Pons (tissue), 1 donor: ENCODE data around the gene DAB2IP.

Experiments
- DNase-seq: peaks from one replicate; pipeline ENCODE4 v3.0.0-alpha.2; 2016; ENCODE audit warnings: low spot score

The DAB2IP gene

DNA sequence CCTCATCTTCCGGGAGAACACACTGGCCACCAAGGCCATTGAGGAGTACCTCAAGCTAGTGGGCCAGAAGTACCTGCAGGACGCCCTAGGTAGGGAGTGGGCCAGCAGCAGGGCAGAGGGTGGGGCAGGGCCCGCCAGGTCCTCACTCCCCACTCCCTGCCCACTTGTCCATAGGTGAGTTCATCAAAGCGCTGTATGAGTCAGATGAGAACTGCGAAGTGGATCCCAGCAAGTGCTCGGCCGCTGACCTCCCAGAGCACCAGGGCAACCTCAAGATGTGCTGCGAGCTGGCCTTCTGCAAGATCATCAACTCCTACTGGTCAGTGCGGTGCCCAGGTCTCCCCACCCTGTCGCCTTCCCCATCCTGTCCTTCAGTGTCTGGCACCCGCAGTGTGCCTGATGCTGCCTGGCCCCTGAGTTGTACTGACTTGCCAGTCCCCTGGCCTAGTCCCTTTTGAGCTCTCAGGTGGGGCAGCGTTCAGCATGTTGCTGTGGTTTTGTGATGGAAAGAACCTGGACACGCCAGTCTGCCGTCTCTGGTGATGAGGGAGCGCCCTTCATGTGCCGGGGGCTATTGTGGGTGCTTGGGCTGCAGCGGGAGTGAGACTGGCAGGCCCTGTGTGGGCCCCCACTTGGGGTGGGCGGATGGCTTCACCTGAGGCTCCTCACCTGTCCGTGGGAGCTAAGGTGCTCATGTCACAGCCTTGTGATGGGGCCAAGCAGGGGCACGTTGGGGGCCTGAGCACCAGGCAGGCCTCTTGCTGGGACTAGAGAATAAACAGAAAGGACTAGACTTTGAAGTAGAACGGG is 112.3 kb downstream of the DAB2IP start:
- DNase-seq = no peak

DNA sequence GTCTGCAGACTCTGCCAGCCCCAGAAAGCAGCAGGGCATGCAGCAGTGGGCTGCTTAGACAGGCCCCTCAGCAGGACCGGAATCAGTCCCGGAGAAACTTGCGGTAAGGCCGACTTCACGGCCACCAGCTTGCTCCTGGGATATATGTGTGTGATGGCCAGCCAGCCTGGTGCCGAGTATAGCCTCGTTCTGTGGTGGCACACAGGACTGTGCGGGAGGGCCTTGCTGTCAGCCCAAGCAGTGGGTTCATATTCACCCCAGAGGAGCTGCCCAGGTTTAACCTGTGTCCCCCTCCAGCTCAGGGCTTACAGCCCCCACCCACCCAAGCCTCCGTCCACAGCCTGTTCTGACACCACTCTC is 112.9 kb downstream of the DAB2IP start:
- no peak for DNase-seq

DNA sequence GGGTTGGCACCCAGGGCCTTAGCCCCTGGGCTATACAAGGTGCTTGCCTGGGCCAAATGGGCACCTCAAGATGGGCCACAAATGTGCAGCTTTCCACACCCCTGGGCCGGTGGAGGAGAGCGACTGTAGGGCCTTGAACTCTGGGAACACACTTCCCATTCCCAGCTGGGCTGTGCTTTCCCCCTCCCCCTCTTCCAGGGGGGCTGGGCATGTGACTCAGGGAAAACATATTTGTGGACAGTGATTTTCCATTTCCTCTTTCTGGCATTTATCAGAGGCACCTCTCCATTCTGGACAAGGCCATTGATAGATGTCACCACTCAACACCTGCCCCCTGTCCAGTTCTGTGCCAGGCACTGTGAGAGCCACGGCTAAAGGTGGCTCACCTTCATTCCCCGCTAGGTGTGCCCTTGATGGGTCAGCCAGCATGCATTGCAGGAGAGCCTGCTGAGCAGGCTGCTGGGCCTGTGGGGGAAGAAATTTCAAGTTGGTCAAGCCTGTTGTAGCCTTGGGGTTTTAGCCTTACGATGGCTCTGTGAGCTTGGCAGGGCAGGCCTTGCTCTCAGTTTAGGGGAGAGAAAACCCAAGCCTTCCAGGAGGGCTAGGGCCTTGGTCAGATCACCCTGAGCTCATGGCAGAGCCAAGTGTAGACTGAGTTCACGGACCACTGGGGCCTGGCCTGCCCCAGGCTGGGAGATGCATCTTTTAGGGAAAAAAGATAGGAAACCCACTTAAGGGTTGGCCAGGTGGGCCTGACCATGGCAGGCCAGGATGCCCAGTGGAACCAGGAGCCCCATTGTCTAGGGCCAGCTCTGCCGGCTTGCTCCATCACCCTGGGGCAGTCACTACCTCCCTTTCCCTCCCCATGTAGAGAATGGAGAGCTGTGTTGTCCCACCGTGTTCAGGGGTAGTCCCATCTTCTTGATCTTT is 113.9 kb downstream of the DAB2IP start:
- no peak for DNase-seq

DNA sequence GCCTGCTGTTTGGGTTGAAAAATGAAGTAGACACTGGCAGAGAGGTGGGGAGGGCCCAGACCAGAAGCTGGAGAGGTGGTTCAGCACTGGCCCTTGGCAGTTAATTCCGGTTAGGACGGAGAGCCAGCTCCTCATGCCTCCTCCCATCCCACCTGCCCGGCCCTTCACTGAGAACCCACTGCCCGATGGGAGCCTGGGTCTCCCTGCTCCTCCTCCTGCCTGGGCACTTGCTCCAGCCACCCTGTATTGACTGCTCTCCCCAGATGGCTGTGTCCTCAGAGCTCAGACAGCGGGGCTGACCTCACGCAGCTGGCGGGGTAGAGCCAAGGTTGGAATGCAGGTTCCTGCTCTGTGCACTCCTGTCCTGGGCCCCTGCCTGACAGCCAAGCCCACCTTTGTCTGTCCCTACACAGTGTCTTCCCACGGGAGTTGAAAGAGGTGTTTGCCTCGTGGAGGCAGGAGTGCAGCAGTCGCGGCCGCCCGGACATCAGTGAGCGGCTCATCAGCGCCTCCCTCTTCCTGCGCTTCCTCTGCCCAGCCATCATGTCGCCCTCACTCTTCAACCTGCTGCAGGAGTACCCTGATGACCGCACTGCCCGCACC is 114.7 kb downstream of the DAB2IP start:
- DNase-seq = no peak

DNA sequence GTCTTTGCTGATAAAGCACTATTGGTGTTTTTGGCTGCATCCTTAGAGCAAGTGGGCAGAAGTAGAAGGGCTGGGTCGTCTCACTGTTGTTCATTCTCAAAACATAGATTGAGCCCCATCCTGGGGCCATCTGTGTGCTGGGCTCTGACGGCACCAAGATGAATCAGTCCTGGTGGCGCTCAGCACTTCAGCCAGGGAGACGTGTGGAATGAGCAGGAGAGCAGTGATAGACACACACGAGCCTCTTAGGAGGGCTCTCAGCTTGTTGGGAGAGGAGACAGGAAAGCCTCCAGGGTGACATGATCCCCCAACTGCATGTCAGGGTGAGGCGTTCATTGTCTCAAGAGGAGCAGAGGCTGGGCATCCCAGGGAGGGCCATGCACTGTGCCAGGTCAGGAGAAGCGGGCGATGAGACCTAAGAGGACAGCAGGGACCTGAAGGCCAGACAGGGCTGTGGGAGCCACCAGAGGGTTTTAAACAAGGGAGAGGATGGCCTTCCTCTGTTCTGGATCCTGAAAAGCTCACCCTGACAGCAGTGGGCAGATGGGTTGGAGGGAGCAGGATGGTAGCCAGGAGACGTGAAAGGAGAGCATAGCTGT is 115.8 kb downstream of the DAB2IP start:
- DNase-seq = no peak

DNA sequence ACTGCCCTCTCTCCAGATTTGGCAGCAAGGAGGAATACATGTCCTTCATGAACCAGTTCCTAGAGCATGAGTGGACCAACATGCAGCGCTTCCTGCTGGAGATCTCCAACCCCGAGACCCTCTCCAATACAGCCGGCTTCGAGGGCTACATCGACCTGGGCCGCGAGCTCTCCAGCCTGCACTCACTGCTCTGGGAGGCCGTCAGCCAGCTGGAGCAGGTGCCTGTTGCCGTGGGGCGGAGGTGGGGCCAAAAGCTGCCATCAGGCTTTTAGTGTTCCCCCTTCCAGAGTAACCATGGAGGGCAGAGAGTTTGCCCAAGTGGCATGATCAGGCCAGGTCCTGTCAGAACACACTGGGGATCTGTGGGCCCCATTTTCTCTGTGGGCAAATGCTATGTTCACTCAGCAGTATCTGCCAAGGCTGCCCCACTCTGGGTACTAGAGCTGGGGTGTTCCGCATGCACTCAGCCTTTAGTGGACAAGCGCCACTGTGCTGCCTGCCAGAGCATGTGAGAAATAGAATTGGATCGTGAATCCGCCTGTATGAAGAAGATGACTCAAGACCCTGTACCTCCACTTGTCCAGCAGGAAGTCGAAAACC is 117.1 kb downstream of the DAB2IP start:
- DNase-seq = no peak

DNA sequence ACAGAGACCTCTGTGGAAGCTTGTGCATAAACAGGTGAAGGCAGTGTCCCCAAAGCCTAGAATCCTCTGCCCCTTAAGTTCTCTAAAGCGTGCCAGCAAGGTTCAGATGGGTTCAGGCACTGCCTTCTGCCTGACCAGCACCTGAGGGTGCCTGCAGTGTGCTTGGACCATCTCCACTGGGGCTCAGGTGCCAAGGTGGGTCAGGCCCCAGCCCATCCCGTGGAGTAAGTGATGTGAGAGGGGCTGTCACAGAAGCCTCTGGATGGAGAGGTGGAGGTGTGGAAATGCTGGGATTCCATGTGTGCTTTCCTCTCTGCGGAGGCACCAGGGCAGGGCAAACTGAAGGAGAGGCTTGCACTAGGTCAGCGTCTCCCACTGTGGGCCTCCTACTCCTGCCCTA is 118.5 kb downstream of the DAB2IP start:
- no peak for DNase-seq

DNA sequence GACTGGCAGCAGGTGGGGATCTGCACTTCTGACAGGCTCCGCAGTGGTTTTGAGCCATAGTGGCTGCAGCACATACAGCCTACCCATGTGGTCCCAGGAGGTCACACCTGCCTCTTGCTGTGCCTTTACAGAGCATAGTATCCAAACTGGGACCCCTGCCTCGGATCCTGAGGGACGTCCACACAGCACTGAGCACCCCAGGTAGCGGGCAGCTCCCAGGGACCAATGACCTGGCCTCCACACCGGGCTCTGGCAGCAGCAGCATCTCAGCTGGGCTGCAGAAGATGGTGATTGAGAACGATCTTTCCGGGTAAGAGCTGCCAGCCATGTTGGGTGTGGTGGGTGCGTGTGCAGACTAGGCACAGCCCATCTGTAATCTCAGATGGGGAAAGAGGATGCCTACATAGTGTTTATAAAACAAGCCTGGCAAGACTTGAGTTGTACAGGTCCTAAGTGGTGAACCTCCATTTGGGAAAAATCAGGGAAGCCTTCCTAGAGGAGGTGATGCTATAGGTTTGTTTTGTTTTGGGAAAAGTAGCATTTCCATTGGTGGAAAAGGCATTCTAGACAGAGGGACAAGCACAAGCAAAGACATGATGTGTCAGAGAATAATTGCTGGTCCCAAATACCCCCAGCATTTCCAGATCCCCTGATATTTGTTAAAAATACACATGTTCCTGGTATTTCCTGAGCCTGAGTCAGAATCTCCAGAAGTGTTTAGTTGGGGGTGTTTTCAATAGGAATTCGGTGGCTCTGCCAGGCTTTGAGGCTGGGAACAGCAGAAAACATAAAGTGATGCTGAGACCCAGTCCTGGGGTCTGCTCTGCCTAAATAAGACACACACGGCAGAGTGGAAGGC is 119.2 kb downstream of the DAB2IP start:
- no peak for DNase-seq

DNA sequence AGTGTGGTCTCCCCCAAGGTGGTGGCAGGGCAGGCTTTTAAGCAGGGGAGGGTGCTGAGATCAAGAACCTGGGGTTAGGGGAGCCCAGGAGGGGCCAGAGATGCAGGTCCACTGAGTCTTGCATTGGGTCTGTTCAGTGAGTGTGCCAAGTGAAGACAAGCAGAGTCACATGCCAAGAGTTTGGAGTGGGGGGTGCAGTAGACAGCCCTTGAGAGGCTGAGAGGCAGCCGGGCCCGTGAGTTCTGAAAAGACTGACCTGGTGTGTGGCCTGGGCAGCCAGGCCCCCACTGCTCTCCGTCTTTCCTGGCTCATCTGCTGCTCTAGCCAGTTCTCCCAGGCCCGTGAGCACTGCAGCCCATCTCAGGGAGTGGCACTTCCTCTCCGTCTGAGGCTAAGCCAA is 120.0 kb downstream of the DAB2IP start:
- DNase-seq = no peak

DNA sequence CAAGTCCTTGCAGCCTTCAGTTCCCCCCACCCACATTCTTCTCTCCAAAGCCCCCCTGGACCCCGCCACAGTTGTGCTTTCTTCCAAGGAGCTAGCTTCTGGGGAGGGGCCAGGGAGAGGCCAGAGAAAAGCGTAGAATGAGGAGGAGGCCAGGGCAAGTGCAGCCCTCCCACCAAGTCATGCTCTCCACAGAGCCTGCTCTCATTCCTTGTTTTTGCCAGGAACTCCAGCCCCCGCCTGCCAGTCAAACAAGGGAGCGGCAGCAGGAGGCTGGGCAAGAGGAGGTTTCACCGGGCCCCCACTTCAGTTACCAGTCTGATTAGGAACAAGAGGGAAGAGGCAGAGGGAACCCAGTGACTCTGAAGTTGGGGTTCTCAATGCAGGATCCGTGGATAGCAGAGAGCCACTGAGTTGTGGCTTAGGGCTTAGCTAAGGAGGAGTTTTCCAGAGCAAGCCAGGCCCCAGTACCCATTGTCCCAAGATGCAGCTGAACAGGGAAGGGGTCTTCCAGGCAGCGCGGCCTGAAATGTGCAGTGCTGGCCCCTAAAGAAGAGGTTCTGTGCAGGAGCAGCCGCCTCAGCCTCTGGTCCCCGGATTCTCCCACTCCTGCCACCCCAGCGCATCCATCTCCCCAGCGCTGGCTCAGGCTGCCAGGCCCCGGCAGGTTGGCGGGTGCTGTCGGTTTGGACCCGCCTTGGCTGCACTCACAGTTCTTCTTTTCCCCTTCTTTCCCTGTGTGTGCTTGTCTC is 120.6 kb downstream of the DAB2IP start:
- DNase-seq = no peak

DNA sequence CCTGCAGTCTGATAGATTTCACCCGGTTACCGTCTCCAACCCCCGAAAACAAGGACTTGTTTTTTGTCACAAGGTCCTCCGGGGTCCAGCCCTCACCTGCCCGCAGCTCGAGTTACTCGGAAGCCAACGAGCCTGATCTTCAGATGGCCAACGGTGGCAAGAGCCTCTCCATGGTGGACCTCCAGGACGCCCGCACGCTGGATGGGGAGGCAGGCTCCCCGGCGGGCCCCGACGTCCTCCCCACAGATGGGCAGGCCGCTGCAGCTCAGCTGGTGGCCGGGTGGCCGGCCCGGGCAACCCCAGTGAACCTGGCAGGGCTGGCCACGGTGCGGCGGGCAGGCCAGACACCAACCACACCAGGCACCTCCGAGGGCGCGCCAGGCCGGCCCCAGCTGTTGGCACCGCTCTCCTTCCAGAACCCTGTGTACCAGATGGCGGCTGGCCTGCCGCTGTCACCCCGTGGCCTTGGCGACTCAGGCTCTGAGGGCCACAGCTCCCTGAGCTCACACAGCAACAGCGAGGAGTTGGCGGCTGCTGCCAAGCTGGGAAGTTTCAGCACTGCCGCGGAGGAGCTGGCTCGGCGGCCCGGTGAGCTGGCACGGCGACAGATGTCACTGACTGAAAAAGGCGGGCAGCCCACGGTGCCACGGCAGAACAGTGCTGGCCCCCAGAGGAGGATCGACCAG is 121.3 kb downstream of the DAB2IP start:
- no peak for DNase-seq

DNA sequence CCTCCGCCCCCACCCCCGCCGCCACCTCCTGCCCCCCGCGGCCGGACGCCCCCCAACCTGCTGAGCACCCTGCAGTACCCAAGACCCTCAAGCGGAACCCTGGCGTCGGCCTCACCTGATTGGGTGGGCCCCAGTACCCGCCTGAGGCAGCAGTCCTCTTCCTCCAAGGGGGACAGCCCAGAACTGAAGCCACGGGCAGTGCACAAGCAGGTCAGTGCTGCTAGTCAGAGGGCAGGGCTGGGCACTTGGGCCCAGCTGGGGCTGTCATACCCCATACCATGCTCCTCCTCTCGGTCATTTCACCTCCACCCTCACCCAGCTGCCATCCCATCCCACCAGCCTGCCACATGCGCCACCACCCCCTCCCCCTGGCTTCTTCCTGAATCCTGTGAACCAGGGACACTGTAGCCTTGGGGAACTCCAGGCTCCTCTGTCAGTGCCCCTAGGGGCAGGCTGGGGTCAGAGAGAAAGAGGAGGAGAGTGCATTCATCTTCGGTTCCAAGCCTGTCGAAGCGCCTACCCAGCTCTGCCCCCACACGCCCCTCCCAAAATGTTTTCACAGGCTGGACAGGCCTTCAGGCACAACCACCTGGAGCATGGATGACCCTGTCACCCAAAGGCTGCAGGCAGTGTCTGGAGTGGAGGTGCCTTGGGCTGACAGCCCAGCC is 122.0 kb downstream of the DAB2IP start:
- no peak for DNase-seq

DNA sequence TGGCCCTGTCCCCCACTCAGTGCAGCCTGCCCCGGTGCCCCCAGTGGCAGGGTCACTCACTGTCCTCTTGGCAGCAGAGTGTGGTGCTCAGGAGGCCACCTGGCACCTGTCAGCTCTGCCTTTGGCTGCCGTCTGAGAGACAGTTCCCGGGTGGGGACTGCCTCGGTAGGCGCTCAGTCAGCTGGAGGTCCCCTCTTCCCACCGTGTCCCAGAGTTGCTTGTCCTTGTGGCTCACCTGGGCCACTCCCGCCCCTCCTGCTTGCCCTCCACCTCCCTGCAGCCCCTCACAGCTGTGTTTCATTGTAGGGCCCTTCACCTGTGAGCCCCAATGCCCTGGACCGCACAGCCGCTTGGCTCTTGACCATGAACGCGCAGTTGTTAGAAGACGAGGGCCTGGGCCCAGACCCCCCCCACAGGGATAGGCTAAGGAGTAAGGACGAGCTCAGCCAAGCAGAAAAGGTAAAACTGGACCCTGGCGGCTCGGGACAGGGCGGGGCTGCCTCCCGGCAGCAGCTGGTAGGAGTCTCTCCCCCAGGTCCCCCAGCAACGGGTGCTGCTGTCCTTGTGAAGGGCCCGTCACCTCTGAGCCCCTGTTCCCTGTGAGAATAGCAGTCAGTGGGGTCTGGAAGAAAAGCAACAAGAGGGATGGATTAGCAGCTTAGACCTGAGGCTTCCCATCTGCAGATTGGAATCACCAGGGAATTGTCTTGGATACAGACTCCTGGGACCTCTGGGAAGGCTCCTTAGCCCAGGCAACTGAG is 122.7 kb downstream of the DAB2IP start:
- no peak for DNase-seq

DNA sequence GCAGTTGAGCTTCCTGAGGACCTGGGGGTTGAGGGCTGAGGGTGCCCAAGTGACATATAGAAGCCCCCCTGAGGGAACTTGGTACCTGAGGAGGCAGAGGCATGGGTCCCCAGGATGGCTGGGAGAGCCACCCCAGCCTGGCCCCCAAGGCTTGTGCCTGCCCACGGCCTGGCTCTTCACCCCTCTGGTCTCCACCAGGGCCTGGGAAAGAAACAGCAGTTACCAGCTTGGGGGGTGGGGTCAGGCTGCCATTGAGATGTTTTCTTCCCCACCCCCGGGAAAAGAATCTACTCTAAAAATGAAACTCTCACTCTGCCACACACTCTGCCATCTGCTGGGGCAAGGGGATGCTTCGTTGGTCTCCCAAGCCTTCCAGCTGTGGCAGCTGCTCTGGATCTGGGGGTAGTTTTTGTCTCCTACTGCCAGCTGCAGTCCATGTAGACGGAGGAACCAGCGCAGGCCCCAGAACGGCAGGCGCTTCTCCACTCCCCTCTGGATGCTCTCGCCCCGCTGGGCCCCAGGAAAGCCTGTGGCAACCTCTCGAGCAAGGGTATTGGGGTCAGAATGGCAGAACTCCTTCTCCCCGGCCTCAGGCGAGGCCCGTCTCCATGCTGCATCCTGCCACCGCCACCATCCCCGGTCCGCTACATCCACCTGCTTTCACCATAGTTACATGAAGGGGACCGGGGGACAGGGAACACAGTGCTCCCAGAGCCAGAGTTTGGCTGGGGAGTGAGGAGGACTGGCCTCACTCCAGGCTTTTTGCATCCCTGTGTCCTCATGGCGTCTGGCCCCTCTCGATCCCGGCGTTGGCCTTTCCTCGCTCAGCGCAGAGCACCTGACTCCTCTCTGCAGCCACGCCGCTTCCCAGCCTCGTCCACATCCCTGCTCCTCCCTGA is 123.5 kb downstream of the DAB2IP start:
- no peak for DNase-seq

DNA sequence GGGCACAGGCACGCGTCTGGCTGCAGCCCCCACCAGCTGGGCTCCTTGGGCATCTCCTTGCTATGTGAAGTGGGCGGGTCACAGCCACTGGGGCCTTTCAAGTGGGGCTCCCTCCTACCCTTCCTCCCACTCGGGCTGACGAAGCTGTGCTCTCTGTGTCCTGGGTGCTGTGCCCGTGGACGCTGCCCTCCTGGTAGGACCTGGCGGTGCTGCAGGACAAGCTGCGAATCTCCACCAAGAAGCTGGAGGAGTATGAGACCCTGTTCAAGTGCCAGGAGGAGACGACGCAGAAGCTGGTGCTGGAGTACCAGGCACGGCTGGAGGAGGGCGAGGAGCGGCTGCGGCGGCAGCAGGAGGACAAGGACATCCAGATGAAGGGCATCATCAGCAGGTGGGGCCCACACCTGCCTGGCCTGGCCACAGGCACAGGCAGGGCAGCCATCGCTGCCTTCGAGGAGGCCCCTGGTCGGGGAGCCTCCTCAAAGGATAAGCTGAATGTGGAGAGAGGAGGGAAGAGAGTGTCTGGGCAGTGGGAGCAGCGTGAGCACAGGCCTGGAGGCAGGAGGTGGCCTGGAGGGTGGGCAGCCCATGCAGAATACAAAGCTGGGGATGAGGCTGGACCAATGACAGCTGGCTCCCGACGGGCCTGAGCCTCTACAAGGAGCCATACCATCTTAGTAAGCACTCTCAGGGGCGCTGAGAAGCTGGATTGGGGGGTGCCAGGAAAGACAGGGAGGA is 124.7 kb downstream of the DAB2IP start:
- DNase-seq = no peak
